ENCODE results near the gene PRXL2B.
"Not testable (repeated sequence)": the region's sequence is repeated elsewhere in the genome, so short reads cannot be mapped to it uniquely, and the experiment has no call there.

The PRXL2B gene

GRCh38 chr1:2551544-2551943, 35.0 kb upstream of the PRXL2B start:
- not testable (repeated sequence) for DNase-seq

DNA sequence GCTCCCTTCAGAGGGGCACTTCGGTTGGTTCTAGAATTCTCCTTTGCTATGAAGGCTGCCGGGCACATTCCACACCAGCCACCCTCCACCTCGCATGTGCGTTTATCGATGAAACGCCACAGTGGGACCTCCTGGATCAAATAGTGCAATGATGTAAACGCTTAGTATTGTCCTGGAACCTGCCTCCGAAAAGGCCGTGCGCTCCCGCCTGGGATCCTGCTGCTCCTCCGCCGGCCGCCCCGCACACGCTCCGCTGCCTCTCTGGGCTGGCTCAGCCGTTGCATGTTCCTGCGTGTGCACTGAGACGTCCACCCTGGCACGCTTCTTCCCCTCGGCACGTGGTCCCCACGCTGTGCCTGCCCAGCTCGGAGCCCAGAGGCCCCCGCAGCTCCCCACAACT, 34.4 kb upstream of the PRXL2B start:
- no peak for DNase-seq

GRCh38 chr1:2553076-2553475, 33.5 kb upstream of the PRXL2B start:
- not testable (repeated sequence) for DNase-seq

DNA sequence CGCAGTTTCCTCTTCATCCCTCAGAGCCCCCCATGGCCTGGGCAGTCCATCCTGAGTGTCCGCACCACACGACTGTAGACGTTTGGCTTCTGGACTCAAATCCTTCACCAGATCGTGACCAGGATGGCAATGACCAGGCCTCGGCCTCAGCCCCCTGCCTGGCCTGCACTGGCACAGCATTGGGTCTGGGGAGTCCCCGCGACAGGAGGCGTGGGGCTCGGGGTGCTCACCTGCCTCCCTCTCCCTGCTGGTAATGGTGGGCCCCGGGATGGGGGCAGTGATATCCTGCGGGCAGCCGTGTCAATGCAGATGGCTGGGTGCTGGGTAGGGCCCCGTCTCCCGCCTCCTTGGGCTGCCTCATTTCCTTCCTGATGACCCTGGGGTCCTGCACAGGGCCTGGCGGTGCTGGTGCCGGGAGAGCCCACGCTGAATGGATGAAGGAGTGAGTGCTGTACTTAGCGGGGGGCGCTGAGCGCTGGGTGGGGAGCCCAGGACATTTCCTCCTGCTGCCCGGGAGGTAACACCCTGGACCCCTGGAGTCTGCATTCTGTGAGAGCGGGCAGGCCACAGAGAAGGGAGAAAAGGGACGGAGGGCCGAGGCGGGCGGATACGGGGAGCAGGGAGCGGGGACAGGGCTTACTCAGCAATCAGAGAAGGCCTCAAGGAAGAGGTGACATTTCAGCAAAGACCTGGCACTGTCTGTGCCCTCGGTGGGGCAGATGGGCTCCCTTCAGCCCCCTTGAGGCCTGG, 32.5 kb upstream of the PRXL2B start:
- DNase-seq: no peak

- no peak for DNase-seq
Measured at GRCh38 chr1:2554621-2555387, 31.8 kb upstream of the PRXL2B start.

DNA sequence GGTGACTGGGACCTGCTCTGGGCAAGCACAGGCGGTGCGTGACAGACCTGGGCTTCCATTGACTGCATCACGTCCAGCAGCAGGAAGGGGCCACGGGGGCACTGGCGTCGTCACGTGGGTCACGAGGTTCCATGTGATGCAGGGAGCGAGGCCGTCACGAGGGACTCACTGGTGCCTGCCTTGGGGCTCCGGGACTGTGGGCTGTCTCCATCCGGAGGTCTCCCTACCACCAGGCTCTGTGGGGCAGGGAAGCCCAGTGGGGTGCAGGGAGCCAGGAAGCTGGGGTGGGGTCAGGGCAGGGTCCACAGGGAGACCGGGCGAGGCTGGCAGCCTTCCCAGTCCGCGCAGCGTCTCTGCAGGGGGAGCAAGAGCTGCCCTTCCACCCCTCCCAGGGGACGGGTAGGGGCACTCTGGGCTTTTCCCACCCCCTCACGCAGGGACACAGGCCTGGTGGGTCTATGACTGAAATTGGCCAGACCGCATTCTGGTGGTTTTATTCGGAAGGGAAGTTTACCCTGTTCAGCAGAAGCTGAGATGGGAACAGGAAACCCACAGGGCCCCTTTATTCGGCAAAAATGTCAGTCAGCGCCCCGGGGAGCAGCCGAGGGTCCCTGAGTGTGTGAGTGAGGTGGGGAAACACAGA, 30.8 kb upstream of the PRXL2B start:
- DNase-seq: no peak

GRCh38 chr1:2556277-2556677, 30.3 kb upstream of the PRXL2B start, which contains the start of gene TNFRSF14:
TSS of gene TNFRSF14 (plus strand) at chr1:2556371. CDS start at chr1:2556665, 294 bp downstream.
- no peak for DNase-seq

DNA sequence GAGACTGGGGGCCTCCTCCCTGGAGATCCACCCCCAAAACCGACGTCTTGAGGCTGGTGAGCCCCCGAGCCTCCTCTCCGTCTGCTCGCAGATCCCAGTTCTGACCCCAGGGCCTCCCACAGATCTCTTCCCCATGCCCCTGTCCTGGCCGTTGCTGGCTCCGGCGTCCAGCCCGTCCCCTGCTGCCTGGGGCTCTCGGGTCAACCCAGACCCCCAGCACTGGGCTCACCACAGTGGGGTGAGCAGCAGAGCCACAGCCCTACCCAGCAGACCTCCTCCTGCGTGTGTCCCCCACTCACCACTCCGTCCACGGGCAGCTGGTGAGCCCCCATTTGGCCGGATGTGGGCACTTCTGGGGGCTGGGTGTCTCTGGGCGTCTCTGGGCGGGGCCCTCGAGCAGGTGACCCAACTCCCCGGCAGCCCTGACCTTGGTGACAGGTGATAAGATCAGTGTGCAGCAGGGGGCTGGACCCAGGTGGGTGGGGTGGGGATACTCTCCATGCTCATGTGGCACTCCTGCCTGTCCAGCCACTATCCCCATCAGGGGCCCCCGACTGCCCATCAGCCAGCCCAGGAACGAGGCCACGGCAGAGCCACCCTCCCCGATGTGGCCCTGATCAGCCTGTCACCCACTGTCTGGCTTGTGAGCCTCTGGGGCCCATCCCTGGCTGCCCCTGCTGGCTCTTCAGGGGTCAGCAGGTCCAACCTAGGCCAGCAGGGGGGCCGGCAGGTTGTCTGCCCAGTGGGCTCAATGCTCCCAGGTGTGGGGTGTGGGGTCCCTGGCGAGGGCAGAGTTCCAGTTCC, 29.7 kb upstream of the PRXL2B start:
- no peak for DNase-seq

- no peak for DNase-seq
Measured at GRCh38 chr1:2557482-2558400, 28.8 kb upstream of the PRXL2B start.

- DNase-seq: no peak
Measured at GRCh38 chr1:2558420-2558819, 28.2 kb upstream of the PRXL2B start.

DNA sequence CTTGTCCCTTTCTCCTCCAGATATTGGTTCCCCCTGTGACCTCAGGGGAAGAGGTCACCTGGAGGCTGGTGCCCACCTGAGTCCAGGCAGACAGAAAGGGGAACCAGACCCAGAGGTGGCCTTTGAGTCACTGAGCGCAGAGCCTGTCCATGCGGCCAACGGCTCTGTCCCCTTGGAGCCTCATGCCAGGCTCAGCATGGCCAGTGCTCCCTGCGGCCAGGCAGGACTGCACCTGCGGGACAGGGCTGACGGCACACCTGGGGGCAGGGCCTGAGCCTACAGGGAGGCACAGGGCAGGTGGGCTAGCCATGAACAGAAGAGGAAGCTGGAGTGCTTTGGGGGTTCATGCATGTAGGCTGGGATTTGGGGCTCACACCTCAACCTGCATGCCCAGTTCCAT, 27.7 kb upstream of the PRXL2B start:
- DNase-seq: no peak

GRCh38 chr1:2559509-2560298, 26.9 kb upstream of the PRXL2B start:
- DNase-seq: no peak

GRCh38 chr1:2560299-2561073, 26.1 kb upstream of the PRXL2B start:
- DNase-seq: no peak

DNA sequence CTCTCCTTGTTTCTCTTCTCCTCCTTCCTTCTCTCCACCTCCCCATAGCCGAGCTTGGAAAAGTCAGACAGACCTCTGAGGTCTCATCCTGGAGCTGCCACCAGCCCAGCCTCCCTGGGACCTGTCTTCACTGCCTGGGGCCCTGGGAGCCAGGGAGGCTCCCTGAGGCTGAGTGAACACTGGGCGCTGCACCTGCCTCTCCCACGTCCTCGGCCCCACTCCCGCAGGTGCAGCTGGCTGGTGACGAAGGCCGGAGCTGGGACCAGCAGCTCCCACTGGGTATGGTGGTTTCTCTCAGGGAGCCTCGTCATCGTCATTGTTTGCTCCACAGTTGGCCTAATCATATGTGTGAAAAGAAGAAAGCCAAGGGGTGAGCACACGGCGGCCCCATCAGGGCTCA, 25.1 kb upstream of the PRXL2B start:
- no peak for DNase-seq

- no peak for DNase-seq
Measured at GRCh38 chr1:2561898-2562895, 24.4 kb upstream of the PRXL2B start.

DNA sequence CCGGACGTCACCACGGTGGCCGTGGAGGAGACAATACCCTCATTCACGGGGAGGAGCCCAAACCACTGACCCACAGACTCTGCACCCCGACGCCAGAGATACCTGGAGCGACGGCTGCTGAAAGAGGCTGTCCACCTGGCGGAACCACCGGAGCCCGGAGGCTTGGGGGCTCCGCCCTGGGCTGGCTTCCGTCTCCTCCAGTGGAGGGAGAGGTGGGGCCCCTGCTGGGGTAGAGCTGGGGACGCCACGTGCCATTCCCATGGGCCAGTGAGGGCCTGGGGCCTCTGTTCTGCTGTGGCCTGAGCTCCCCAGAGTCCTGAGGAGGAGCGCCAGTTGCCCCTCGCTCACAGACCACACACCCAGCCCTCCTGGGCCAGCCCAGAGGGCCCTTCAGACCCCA, 23.4 kb upstream of the PRXL2B start:
- no peak for DNase-seq

DNA sequence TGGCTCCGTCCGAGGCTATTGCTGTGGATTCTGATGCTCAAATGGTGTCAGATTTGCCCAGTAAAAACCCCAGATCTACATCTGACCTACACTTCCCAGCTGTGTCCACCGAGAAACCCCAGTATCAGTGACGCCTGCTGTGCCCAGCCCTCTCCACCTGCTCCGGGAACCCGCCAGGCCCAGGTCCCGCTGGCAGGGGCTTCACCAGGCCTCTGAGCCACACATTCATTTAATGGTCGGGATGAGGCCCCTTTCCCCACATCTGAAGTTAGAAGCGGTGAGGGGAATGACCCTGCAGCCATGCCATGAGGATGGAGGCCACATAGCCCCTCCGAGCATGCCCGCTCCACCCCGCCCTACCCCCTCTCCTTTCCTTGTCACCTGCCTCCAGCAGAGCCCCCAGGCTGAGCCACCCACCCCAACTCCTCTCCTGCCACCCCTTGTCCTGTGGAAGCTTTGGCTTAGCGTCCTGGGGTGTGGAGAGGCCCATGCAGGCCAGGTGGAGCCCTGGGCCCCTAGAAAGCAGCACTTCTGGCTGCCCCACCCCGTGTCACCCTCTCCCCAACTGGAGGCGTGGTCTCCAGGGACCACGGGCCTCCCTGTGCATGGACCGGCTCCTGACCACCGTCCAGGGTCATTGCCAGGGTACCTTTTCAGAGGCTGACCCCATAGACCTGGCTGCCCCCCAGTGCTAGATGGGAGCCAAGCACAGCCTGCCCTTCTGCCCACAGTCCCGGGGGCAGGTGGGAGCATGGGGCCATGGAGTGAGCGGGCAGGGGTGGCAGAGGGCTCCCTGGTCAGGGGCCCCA, 22.4 kb upstream of the PRXL2B start:
- DNase-seq: no peak

DNA sequence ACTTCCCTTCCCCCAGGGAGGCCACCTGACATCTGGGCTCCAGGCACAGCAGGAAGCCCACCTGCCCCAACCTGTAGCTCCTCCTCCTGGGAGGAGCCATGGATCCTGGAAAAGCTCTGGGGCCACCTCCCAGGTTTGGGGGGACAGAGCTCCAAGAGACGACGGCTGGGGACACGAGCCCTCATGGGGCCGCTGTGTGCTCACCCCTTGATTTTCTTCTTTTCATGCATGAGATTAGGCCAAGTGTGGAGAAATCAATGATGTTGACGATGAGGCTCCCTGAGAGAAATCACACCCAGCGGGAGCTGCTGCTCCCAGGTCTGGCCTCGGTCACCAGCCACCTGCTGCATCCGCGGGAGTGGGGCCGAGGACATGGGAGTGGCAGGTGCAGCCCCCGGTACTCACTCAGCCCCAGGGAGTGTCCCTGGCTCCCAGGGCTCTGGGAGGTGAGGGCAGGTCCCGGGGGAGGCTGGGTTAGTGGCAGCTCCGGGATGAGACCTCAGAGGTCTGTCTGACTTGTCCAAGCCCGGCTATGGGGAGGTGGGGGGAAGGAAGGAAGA, 21.7 kb upstream of the PRXL2B start:
- no peak for DNase-seq
